Measurements from ENCODE around the gene LRWD1.
"Not testable (repeated sequence)": the region's sequence is repeated elsewhere in the genome, so short reads cannot be mapped to it uniquely, and the experiment has no call there.

LRWD1 gene

GRCh38 chr7:102444961-102445673, 19.7 kb upstream of the LRWD1 start:
- DNase-seq (ENCODE audit: low spot score) = no peak

- DNase-seq (ENCODE audit: low spot score) = no peak
These were observed 19.1 kb upstream of the LRWD1 start for GRCh38 chr7:102445674-102446071.

- no peak for DNase-seq (ENCODE audit: low spot score)
These were observed 18.2 kb upstream of the LRWD1 start for GRCh38 chr7:102446387-102447156.

- no peak for DNase-seq (ENCODE audit: low spot score)
These were observed 17.5 kb upstream of the LRWD1 start for GRCh38 chr7:102447311-102447710.

GRCh38 chr7:102449136-102449535, 15.6 kb upstream of the LRWD1 start:
- no peak for DNase-seq (ENCODE audit: low spot score)

- no peak for DNase-seq (ENCODE audit: low spot score)
These were observed 14.5 kb upstream of the LRWD1 start for GRCh38 chr7:102450242-102450641.

GRCh38 chr7:102451371-102452054, 13.3 kb upstream of the LRWD1 start:
- no peak for DNase-seq (ENCODE audit: low spot score)

GRCh38 chr7:102452451-102452850, 12.3 kb upstream of the LRWD1 start:
- no peak for DNase-seq (ENCODE audit: low spot score)

GRCh38 chr7:102453319-102453718, 11.5 kb upstream of the LRWD1 start:
- DNase-seq (ENCODE audit: low spot score) = no peak

GRCh38 chr7:102454468-102454867, 10.3 kb upstream of the LRWD1 start:
- DNase-seq (ENCODE audit: low spot score) = no peak

GRCh38 chr7:102454932-102455331, 9.9 kb upstream of the LRWD1 start:
- DNase-seq (ENCODE audit: low spot score) = not testable (repeated sequence)

- DNase-seq (ENCODE audit: low spot score) = no peak
These were observed 9.2 kb upstream of the LRWD1 start for GRCh38 chr7:102455596-102455995.

- DNase-seq (ENCODE audit: low spot score) = peak; percentile 54
These were observed 8.5 kb upstream of the LRWD1 start for GRCh38 chr7:102456327-102456726.

- DNase-seq (ENCODE audit: low spot score) = no peak
These were observed 7.3 kb upstream of the LRWD1 start for GRCh38 chr7:102457352-102457924.

GRCh38 chr7:102459221-102459844, 5.5 kb upstream of the LRWD1 start:
- no peak for DNase-seq (ENCODE audit: low spot score)

- no peak for DNase-seq (ENCODE audit: low spot score)
These were observed 4.3 kb upstream of the LRWD1 start for GRCh38 chr7:102460467-102460866.

GRCh38 chr7:102463841-102464576, 775 bp upstream of the LRWD1 start:
- no peak for DNase-seq (ENCODE audit: low spot score)

GRCh38 chr7:102466097-102466496, 1.3 kb downstream of the LRWD1 start:
- no peak for DNase-seq (ENCODE audit: low spot score)

- no peak for DNase-seq (ENCODE audit: low spot score)
These were observed 3.0 kb downstream of the LRWD1 start for GRCh38 chr7:102467581-102468477.

Data from putamen (tissue), 1 donor.